IPS DF 6.9 (cell line): ENCODE measurements around the gene GOLGA6L24.
"Not testable (repeated sequence)": the region's sequence is repeated elsewhere in the genome, so short reads cannot be mapped to it uniquely, and the experiment has no call there.

Experiments
- DNase-seq: peaks from one replicate; pipeline ENCODE4 v3.0.0-alpha.2; 2013; ENCODE audit warnings: low read depth, low spot score
- H3K27ac ChIP-seq: one replicate; pipeline ENCODE4 v1.5.1; 2013; ENCODE audit warnings: low read length, control low read depth
- H3K27me3 ChIP-seq: 2 replicates; pipeline ENCODE4 v1.6.1; 2013; ENCODE audit warnings: mild to moderate bottlenecking, low read length; ENCODE audit not compliant: control insufficient read depth, insufficient read depth
- H3K36me3 ChIP-seq: 2 replicates; pipeline ENCODE4 v1.6.1; 2013; ENCODE audit warnings: low read length; ENCODE audit not compliant: control insufficient read depth, insufficient read depth
- H3K4me1 ChIP-seq: 2 replicates; pipeline ENCODE4 v1.6.1; 2013; ENCODE audit warnings: low read length; ENCODE audit not compliant: control insufficient read depth, insufficient read depth
- H3K4me3 ChIP-seq: 2 replicates; pipeline ENCODE4 v1.5.1; 2013; ENCODE audit warnings: mild to moderate bottlenecking, low read length
- H3K9me3 ChIP-seq: 2 replicates; pipeline ENCODE4 v1.6.1; 2013; ENCODE audit warnings: low read length, inconsistent platforms; ENCODE audit not compliant: control insufficient read depth, insufficient read depth
- WGBS: extraction: QIAGEN DNeasy Blood & Tissue Kit; methylation state at CpG from one replicate; pipeline ENCODE4 v1.1.7; 2013; ENCODE audit warnings: mixed read lengths, missing lambda C conversion rate; ENCODE audit not compliant: insufficient read length, insufficient coverage; 5-methylcytosine and 5-hydroxymethylcytosine counted together

GOLGA6L24 gene, protein sequence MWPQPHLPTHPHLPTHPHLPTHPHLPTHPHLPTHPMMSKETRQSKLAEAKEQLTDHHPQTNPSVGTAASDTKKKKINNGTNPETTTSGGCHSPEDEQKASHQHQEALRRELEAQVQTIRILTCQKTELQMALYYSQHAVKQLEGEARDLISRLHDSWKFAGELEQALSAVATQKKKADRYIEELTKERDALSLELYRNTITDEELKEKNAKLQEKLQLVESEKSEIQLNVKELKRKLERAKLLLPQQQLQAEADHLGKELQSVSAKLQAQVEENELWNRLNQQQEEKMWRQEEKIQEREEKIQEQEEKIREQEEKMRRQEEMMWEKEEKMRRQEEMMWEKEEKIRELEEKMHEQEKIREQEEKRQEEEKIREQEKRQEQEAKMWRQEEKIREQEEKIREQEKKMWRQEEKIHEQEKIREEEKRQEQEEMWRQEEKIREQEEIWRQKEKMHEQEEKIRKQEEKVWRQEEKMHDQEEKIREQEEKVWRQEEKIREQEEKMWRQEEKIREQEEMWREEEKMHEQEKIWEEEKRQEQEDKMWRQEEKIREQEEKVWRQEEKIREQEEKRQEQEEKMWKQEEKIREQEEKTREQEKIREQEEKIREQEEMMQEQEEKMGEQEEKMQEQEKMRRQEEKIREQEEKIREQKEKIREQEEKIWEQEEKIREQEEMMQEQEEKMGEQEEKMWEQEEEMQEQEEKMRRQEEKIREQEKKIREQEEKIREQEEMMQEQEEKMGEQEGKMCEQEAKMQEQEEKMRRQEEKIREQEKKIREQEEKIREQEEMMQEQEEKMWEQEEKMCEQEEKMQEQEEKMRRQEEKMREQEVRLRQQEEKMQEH

DNA sequence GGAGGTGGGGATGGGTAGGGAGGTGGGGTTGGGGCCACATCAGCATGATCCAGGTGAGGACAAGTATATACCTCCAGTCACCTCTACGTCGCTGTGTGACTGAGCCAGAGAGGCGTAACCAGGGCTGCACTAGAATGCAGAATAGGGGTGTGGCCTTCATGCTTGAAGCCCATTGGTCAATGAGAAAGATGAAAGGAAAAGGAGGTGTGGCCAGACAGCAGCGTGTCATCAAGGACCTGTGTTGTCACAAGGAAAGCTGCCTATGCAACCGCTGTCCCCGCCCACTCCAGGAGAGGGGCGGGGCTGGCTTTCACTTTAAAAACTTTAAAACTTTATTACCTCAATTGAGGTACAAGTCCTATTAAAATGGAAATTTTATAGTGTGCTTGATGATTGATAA is at the start of gene GOLGA6L24:
Gene GOLGA6L24, minus strand, starts transcription at position 101 of the 400 bp plus-strand sequence. Its CDS starts 61 bp downstream, at position 40.
- not testable (repeated sequence) for DNase-seq, H3K27me3 ChIP-seq, H3K36me3 ChIP-seq, H3K27ac ChIP-seq, H3K9me3 ChIP-seq, H3K4me1 ChIP-seq, H3K4me3 ChIP-seq
- WGBS, result no CpG with 5 or more reads among the region's 7 CpGs

DNA sequence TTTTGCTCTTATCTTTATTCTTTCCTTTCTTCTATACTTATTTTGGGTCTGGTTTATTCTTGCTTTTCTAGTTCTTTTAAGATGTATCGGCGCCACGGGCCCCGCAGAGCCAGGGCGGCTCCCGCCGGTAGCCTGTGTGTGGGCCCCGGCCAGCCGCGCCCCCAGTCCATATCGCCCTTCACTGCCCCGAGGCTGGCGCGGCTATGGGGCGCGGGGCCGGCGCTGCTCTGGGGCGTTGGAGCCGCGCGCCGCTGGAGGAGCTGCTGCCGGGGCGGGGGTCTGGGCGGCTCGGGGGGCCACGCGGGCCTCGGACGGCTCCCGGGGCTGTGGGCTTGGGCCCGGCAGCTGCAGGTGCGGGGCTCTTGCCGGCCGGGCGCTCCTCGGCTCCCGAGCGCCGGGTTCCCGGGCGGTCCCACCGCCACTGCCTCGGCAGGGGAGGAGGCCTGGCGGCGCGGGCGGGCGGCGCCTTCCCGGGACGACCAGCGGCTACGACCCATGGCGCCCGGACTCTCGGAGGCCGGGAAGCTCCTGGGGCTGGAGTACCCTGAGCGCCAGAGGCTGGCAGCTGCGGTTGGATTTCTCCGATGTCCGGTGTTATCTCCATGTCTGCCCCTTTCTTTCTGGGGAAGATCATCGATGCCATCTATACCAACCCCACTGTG is 45.0 kb upstream of the GOLGA6L24 start:
- H3K4me1 ChIP-seq, H3K27ac ChIP-seq, H3K9me3 ChIP-seq, H3K4me3 ChIP-seq, DNase-seq, H3K27me3 ChIP-seq, H3K36me3 ChIP-seq: not testable (repeated sequence)
- WGBS, result no CpG with 5 or more reads among the region's 64 CpGs

DNA sequence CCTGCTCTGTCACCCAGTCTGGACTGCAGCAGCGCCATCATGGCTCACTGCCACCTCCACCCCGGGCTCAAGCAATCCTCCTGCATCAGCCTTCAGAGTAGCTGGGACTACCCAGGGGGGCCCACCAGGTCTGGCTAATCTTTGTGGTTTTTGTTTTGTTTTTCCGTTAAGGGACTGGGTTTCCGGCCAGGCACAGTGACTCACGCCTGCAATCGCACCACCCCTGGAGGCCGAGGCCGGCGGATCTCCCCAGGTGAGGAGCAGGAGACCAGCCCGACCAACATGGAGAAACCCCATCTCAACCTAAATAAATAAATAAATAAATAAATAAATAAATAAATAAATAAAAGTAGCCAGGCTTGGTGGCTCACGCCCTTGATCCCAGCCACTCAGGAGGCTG is 38.1 kb upstream of the GOLGA6L24 start:
- H3K27me3 ChIP-seq, H3K4me3 ChIP-seq, DNase-seq, H3K4me1 ChIP-seq, H3K9me3 ChIP-seq, H3K27ac ChIP-seq, H3K36me3 ChIP-seq: not testable (repeated sequence)
- no CpG with 5 or more reads among the region's 11 CpGs for WGBS

DNA sequence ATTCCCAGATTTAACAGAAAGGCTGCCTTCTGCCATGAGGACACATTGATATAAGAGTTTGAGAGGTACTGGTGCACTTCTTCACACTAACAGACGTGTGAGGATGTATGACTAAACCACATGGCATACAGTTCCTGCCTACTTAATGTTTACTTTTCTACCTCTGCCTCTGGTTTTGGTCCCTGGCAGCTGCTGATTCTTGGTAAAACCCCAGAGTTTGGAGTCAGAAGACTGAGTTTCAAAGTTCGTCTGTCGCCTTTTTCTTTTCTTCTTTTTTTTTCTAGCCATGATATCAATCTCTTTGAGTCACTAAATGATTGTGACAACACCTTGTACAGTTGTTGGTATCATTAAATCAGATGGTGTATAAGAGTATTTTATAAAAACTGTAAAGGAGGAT is 22.2 kb upstream of the GOLGA6L24 start:
- H3K36me3 ChIP-seq, DNase-seq, H3K27me3 ChIP-seq, H3K27ac ChIP-seq, H3K4me3 ChIP-seq, H3K4me1 ChIP-seq, H3K9me3 ChIP-seq: not testable (repeated sequence)
- no CpG with 5 or more reads among the region's 3 CpGs for WGBS

DNA sequence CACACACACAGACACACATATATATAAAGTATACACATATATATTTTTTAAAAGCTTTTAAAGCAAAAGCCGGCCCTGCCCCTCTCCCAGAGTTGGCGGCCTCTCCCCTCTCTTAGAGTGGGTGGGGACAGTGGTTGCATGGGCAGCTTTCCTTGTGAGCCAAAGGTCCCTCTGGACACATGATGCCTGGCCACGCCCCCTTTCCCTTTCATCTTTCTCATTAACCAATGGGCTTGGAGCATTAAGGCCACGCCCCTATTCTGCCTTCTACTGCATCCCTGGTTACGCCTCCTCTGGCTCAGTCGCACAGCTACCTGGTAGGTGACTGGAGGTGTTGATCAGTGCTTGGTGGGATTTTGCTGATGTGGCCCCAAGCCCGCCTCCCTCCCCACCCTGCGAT is 20.5 kb upstream of the GOLGA6L24 start, which contains the start of gene GOLGA8F:
Gene GOLGA8F, plus strand, starts transcription at position 301 of the 400 bp plus-strand sequence. Its CDS starts 98 bp downstream, at position 399.
- H3K9me3 ChIP-seq, result not testable (repeated sequence)

DNA sequence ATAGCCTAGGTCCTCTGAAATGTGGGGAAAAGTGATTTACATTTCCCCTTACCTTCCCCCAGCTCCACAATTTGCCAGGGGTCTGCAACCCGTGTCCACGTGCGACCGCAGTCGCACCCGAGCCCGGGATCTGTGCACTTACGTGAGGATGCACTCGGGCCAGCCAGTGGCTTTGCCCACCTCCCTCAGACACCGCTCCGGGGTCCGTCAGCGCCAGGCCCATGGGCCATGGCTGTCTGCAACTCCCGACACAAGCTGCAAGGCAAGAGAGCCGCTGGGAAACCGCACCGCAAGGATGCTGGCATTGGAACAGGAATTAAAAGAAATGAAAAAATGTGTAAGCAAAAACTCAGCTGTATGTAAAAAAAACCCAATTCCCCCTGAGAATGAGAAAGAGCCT is 7.6 kb upstream of the GOLGA6L24 start:
- not testable (repeated sequence) for H3K36me3 ChIP-seq, H3K27ac ChIP-seq, H3K4me1 ChIP-seq, H3K27me3 ChIP-seq, H3K9me3 ChIP-seq, DNase-seq, H3K4me3 ChIP-seq
- no CpG with 5 or more reads among the region's 17 CpGs for WGBS

More for the DNA sequence above, 20.5 kb upstream of the GOLGA6L24 start, which contains the start of gene GOLGA8F:
- not testable (repeated sequence) for H3K4me1 ChIP-seq, H3K27me3 ChIP-seq, H3K27ac ChIP-seq, DNase-seq, H3K4me3 ChIP-seq, H3K36me3 ChIP-seq
- WGBS, result no CpG with 5 or more reads among the region's 8 CpGs

DNA sequence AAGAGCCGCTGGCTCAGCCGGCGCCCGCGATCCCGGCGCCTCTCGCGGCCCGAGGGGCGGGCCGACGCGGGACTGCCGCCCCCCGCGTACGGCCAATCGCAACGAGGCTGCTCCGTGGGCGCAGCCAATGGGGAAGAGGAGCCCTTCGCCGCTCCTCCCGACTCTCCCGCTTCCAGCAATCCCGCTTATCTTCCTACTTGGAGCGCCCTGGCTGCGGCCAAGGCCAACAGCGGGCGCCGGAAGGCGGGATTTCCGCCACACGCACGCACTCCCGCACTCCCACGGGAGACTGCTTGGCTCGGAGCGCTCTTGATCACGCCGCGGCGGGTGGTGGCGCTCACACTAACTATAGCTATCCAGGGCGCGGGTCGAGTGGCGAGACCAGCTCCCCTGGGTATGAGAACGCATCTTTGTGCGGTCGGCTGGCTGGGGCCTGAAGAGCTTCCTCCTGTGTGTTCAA is 35.7 kb downstream of the GOLGA6L24 start, which contains the start of gene HERC2:
Gene HERC2, minus strand, starts transcription at position 51 of the 460 bp plus-strand sequence. CDS start 746 bp downstream, outside the sequence.
- peak within 1 kb of the TSS; percentile 32; the same call in 1 of the 2 replicates for H3K4me3 ChIP-seq
- not testable (repeated sequence) for H3K27ac ChIP-seq, H3K4me1 ChIP-seq, H3K9me3 ChIP-seq, H3K36me3 ChIP-seq, DNase-seq, H3K27me3 ChIP-seq
- no CpG with 5 or more reads among the region's 52 CpGs for WGBS

DNA sequence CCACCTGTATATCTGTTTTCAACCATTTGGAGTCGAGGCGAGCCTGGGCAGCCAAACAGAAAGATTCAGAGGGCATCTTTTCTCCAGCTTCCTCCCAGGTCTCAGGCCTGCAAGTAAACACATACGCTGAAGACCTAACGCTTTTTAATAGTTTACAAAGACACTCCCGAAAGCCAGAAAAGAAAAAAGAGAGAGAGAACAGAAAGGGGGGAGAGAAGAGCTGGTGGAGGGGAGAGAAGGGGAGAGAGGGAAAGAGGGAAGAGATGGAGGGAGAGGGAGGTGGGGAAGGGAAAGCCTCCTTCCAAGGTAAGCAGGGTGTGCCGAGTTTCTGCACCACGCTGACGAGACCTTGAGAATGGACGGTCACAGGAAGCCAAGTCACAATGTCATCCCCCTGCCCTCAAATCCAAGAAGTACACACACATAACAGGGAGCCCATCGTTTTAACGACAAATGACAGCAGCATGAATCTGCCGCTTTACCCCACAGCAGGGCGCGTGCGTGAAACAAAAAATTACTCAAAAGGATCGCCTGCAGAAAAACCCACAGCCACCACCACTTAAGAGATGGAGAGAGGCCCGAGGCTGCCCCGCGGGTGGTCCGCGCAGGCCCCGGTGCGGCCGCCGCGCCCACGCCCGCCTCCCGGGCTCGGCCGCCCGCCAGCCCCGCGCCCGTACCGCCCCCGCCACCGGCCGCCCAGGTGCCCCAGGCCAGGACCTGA is 36.4 kb downstream of the GOLGA6L24 start:
- H3K4me3 ChIP-seq, result peak overlapping the region; percentile 32; the same call in 1 of the 2 replicates
- H3K27ac ChIP-seq, DNase-seq: not testable (repeated sequence)

DNA sequence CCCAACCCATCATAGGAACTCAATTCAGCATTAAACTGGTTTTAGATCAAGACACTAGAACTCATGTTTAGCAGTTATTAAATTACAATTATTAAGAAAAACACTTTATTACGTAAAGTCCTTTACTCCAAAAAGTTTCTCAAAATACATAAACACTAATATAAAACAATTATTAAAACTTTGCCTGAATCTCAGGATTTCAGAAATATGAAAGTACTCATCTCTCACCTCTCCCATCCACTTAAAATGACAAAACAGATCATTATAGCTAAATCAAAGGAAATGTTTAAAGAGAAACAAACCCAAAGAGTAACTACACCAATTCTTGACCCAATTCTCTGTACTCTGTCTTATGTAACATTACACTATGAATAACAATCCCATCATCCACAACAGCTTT is 38.2 kb downstream of the GOLGA6L24 start:
- not testable (repeated sequence) for H3K4me1 ChIP-seq, H3K27ac ChIP-seq, H3K27me3 ChIP-seq, H3K36me3 ChIP-seq, DNase-seq, H3K9me3 ChIP-seq, H3K4me3 ChIP-seq
- WGBS, result 100% methylated on average over 1 of the region's 1 CpG

More for the DNA sequence above, 36.4 kb downstream of the GOLGA6L24 start:
- H3K4me1 ChIP-seq, H3K9me3 ChIP-seq, H3K27me3 ChIP-seq, H3K36me3 ChIP-seq: not testable (repeated sequence)
- WGBS, result no CpG with 5 or more reads among the region's 39 CpGs
